HEK293 (cell line): ENCODE data around the gene SEPTIN2.

Experiments
- ZNF335 ChIP-seq: fragments of 450-650 bp; formaldehyde crosslinking; conservative IDR thresholded peaks from 2 replicates; pipeline ENCODE4 v1.5.1; 2016; ENCODE audit warnings: missing biosample characterization, missing genetic modification characterization
- ZNF394 ChIP-seq: fragments of 450-650 bp; formaldehyde crosslinking; IDR thresholded peaks from 2 replicates; pipeline ENCODE4 v1.5.1; 2016; ENCODE audit warnings: missing biosample characterization, missing genetic modification characterization, mild to moderate bottlenecking, moderate library complexity, borderline replicate concordance
- TF ChIP-seq, protein P1 (sequence below): fragments of 450-650 bp; formaldehyde crosslinking; IDR thresholded peaks from 2 replicates; pipeline ENCODE4 v1.5.1; 2017; ENCODE audit warnings: missing biosample characterization, missing genetic modification characterization
- TF ChIP-seq, protein P2 (sequence below): fragments of 450-650 bp; formaldehyde crosslinking; IDR thresholded peaks from 2 replicates; pipeline ENCODE4 v1.5.1; 2016; ENCODE audit warnings: missing biosample characterization, missing genetic modification characterization

DNA sequence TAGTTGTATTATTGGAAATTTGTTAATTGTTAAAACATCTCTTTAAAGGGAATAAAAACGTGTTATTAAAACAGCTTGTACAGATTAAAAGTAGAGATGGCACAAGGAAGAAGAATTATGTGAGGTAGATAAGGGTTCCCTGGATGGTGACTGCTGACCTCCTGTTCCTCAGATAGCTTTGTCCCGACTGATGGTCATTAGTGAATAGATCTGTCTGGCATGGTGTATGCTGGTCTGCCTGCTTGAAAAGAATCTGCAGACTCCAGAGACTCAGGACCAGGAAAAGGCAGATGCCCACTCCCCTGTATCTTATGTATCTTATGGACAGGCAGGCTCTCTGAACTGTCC lies 34.8 kb downstream of the SEPTIN2 start:
- TF ChIP-seq, protein P1, sequence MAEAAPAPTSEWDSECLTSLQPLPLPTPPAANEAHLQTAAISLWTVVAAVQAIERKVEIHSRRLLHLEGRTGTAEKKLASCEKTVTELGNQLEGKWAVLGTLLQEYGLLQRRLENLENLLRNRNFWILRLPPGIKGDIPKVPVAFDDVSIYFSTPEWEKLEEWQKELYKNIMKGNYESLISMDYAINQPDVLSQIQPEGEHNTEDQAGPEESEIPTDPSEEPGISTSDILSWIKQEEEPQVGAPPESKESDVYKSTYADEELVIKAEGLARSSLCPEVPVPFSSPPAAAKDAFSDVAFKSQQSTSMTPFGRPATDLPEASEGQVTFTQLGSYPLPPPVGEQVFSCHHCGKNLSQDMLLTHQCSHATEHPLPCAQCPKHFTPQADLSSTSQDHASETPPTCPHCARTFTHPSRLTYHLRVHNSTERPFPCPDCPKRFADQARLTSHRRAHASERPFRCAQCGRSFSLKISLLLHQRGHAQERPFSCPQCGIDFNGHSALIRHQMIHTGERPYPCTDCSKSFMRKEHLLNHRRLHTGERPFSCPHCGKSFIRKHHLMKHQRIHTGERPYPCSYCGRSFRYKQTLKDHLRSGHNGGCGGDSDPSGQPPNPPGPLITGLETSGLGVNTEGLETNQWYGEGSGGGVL: no peak
- TF ChIP-seq, protein P2, sequence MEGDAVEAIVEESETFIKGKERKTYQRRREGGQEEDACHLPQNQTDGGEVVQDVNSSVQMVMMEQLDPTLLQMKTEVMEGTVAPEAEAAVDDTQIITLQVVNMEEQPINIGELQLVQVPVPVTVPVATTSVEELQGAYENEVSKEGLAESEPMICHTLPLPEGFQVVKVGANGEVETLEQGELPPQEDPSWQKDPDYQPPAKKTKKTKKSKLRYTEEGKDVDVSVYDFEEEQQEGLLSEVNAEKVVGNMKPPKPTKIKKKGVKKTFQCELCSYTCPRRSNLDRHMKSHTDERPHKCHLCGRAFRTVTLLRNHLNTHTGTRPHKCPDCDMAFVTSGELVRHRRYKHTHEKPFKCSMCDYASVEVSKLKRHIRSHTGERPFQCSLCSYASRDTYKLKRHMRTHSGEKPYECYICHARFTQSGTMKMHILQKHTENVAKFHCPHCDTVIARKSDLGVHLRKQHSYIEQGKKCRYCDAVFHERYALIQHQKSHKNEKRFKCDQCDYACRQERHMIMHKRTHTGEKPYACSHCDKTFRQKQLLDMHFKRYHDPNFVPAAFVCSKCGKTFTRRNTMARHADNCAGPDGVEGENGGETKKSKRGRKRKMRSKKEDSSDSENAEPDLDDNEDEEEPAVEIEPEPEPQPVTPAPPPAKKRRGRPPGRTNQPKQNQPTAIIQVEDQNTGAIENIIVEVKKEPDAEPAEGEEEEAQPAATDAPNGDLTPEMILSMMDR (tag by site-specific recombination): no peak
- TF ChIP-seq ZNF335 (tag by site-specific recombination) (no peak), ZNF394 (tag by site-specific recombination) (no peak)
